H1 (cell line): ENCODE results near the gene RARA.

ENCODE experiments used
- ASH2L ChIP-seq: fragments of 200-600, 300-600 bp; sonication (generic); IDR thresholded peaks from one replicate; pipeline ENCODE4 v1.7.1; 2017; ENCODE audit warnings: low read length
- BCL11A ChIP-seq, 2 experiments: IDR thresholded peaks; one replicate each; pipeline ENCODE4 v1.6.1; 2011; ENCODE audit warnings: low read depth in 2 of 2, low read length in 2 of 2, mild to moderate bottlenecking in 2 of 2
- CTCF ChIP-seq, 3 experiments: IDR thresholded peaks; 1 replicate in 2 of 3; 2 replicates in 1 of 3; pipeline versions ENCODE4 v1.5.1 to v1.6.1; 2011; ENCODE audit warnings: low read length in 3 of 3, mild to moderate bottlenecking in 3 of 3, inconsistent platforms in 2 of 3, low read depth in 1 of 3, moderate library complexity in 1 of 3; ENCODE audit not compliant: insufficient read depth in 1 of 3; ENCODE audit errors: control extremely low read depth in 1 of 3
- EZH2 ChIP-seq: fragments of 200-600 bp; sonication (generic); IDR thresholded peaks from 2 replicates; pipeline ENCODE4 v1.7.1; 2012; ENCODE audit warnings: low read depth, mild to moderate bottlenecking, moderate library complexity, low read length, inconsistent platforms; ENCODE audit not compliant: severe bottlenecking
- POLR2A ChIP-seq, 2 experiments: IDR thresholded peaks; 1 replicate in 1 of 2; 2 replicates in 1 of 2; pipeline ENCODE4 v1.6.1; 2011; ENCODE audit warnings: low read depth in 2 of 2, low read length in 2 of 2, mild to moderate bottlenecking in 2 of 2; ENCODE audit errors: control extremely low read depth in 1 of 2
- POLR2AphosphoS5 ChIP-seq: IDR thresholded peaks from 2 replicates; pipeline ENCODE4 v1.6.1; 2011; ENCODE audit warnings: low read depth, low read length
- SIN3A ChIP-seq, 2 experiments: IDR thresholded peaks in 1 of 2; conservative IDR thresholded peaks in 1 of 2; 2 replicates each; pipeline ENCODE4 v1.6.1; 2011 to 2012; ENCODE audit warnings: low read length in 2 of 2, improper control_type of control experiment in 1 of 2, low read depth in 1 of 2, mild to moderate bottlenecking in 1 of 2
- TCF12 ChIP-seq: IDR thresholded peaks from 2 replicates; pipeline ENCODE4 v1.6.1; 2011; ENCODE audit warnings: low read depth, mild to moderate bottlenecking, low read length
- YY1 ChIP-seq: IDR thresholded peaks from 2 replicates; pipeline ENCODE4 v1.6.1; 2011; ENCODE audit warnings: low read depth, mild to moderate bottlenecking, low read length

- no peak for TF ChIP-seq CTCF (IDR thresholded peaks at IDR 0.05; ENCODE audit: control extremely low read depth in 1 of 3, insufficient read depth in 1 of 3, low read depth in 1 of 3, low read length in 3 of 3)
- TF ChIP-seq TCF12: no peak
- no peak for TF ChIP-seq BCL11A (IDR thresholded peaks at IDR 0.05; ENCODE audit: low read depth in 2 of 2, low read length in 2 of 2)
- no peak for TF ChIP-seq ASH2L
- TF ChIP-seq EZH2: no peak
- no peak for TF ChIP-seq SIN3A (conservative IDR thresholded peaks at IDR 0.05 in 1 of 2, IDR thresholded peaks at IDR 0.05 in 1 of 2; ENCODE audit: low read depth in 1 of 2, low read length in 2 of 2)
- TF ChIP-seq POLR2A (IDR thresholded peaks at IDR 0.05; ENCODE audit: control extremely low read depth in 1 of 2, low read depth in 2 of 2, low read length in 2 of 2): no peak
- no peak for TF ChIP-seq YY1
- TF ChIP-seq POLR2AphosphoS5: no peak
Measured at GRCh38 chr17:40313668-40314583, 4.9 kb downstream of the RARA start.
